K562 (cell line): ENCODE results near the gene CPLX1.

ENCODE experiments used
- CHD2 ChIP-seq: IDR thresholded peaks from 2 replicates; pipeline ENCODE4 v1.6.1; 2011; ENCODE audit warnings: low read depth, low read length
- CTCF ChIP-seq, 3 experiments: IDR thresholded peaks in 2 of 3; conservative IDR thresholded peaks in 1 of 3; 2 replicates each; pipeline ENCODE4 v1.5.1; 2011 to 2012; ENCODE audit warnings: low read length in 3 of 3, mild to moderate bottlenecking in 3 of 3, control low read depth in 2 of 3, improper control_type of control experiment in 1 of 3, inconsistent platforms in 1 of 3, low read depth in 1 of 3, mixed read lengths in 1 of 3, moderate library complexity in 1 of 3; ENCODE audit not compliant: insufficient read depth in 2 of 3
- KAT7 ChIP-seq: sonication (generic); formaldehyde crosslinking; IDR thresholded peaks from 2 replicates; pipeline ENCODE4 v1.8.0; 2022; ENCODE audit warnings: missing genetic modification reagents, mild to moderate bottlenecking, borderline replicate concordance
- KLF16 ChIP-seq: IDR thresholded peaks from 2 replicates; pipeline ENCODE4 v1.6.1; 2016; ENCODE audit warnings: antibody characterized with exemption
- SLC30A9 ChIP-seq: fragments of 250-450 bp; sonication (Bioruptor Pico); IDR thresholded peaks from 2 replicates; pipeline ENCODE4 v1.8.0; 2022; ENCODE audit warnings: mild to moderate bottlenecking, moderate library complexity
- SMC3 ChIP-seq: conservative IDR thresholded peaks from 2 replicates; pipeline ENCODE4 v1.6.1; 2011; ENCODE audit warnings: low read depth, low read length, improper control_type of control experiment; ENCODE audit not compliant: insufficient read depth
- WHSC1 ChIP-seq: IDR thresholded peaks from one replicate; pipeline ENCODE4 v1.6.1; 2012; ENCODE audit warnings: low read length, control low read depth, inconsistent platforms
- XRCC4 ChIP-seq: IDR thresholded peaks from one replicate; pipeline ENCODE4 v1.6.1; 2011; ENCODE audit not compliant: insufficient read depth, insufficient read length; ENCODE audit errors: extremely low read depth
- ZBTB26 ChIP-seq: fragments of 450-650 bp; formaldehyde crosslinking; IDR thresholded peaks from 2 replicates; pipeline ENCODE4 v1.4.0; 2022; ENCODE audit warnings: missing genetic modification characterization
- ZNF175 ChIP-seq: fragments of 200-800 bp; sonication (Bioruptor generic); IDR thresholded peaks from 2 replicates; pipeline ENCODE4 v1.6.1; 2016; ENCODE audit warnings: low read depth, mild to moderate bottlenecking, missing genetic modification characterization, missing compliant biosample characterization

GRCh38 chr4:788006-788635 lies 37.8 kb downstream of the CPLX1 start:
- TF ChIP-seq SLC30A9 (CRISPR knock-in tag) (no peak), WHSC1 (no peak), CHD2 (no peak), ZNF175 (CRISPR knock-in tag) (no peak), CTCF (IDR thresholded peaks at IDR 0.05 in 2 of 3, conservative IDR thresholded peaks at IDR 0.05 in 1 of 3; ENCODE audit: insufficient read depth in 2 of 3, low read depth in 1 of 3, low read length in 3 of 3) (no peak), KAT7 (CRISPR knock-in tag) (no peak), SMC3 (no peak), ZBTB26 (CRISPR knock-in tag) (no peak), XRCC4 (no peak), KLF16 (no peak)
